Right lobe of liver (tissue), 6 donors: ENCODE measurements around the gene LYPD3. TPM values are rescaled to one million over a fixed set of nuclear protein-coding genes. Genes with fewer than 3 reads are reported as not detected.

Experiments
- ATAC-seq, 4 donors: fragments of 200-7000 bp; cut with Tn5 transposase; one replicate each; pipeline ENCODE4 v1.9.1; 2020; ENCODE audit warnings: mild to moderate bottlenecking in 4 of 4, moderate library complexity in 4 of 4
- DNase-seq, 3 donors: peaks; one replicate each; pipeline ENCODE4 v3.0.0-alpha.2; 2020
- H3K27ac ChIP-seq, 3 donors: fragments of 200-600 bp; one replicate each; pipeline ENCODE4 v1.8.0; 2022
- H3K27me3 ChIP-seq, 2 donors: fragments of 200-600 bp; one replicate each; pipeline ENCODE4 v1.8.0; 2022
- H3K36me3 ChIP-seq, 4 donors: fragments of 200-600 bp; sonication (generic) in 1 of 4; one replicate each; pipeline versions ENCODE4 v1.5.1 to v1.8.0; 2017 to 2022; ENCODE audit warnings: control low read depth in 1 of 4
- H3K4me1 ChIP-seq, 4 donors: fragments of 200-600 bp; sonication (generic) in 1 of 4; one replicate each; pipeline versions ENCODE4 v1.5.1 to v1.8.0; 2017 to 2022; ENCODE audit warnings: control low read depth in 1 of 4
- H3K4me3 ChIP-seq, 3 donors: fragments of 200-600 bp; one replicate each; pipeline ENCODE4 v1.8.0; 2022
- H3K9me3 ChIP-seq, 4 donors: fragments of 200-600 bp; sonication (generic) in 1 of 4; one replicate each; pipeline versions ENCODE4 v1.5.1 to v1.8.0; 2017 to 2022; ENCODE audit warnings: control low read depth in 1 of 4
- CTCF ChIP-seq, 4 donors: fragments of 200-600 bp in 3 of 4; fragments of 450-650 bp in 1 of 4; IDR thresholded peaks; one replicate each; pipeline versions ENCODE4 v1.5.1 to v1.8.0; 2016 to 2022; ENCODE audit warnings: antibody characterized with exemption in 4 of 4, mild to moderate bottlenecking in 2 of 4
- POLR2A ChIP-seq: fragments of 450-650 bp; IDR thresholded peaks from one replicate; pipeline ENCODE4 v1.6.1; 2017; ENCODE audit warnings: antibody characterized with exemption, mild to moderate bottlenecking
- WGBS: methylation state at CpG from one replicate; pipeline ENCODE4 v1.1.6; 2018; ENCODE audit warnings: low coverage, low lambda C conversion rate; ENCODE audit not compliant: insufficient coverage; ENCODE audit errors: missing lambda C conversion rate; 5-methylcytosine and 5-hydroxymethylcytosine counted together
- intact Hi-C, 2 donors: fragments of 100-400 bp; cut with DNase I; formaldehyde crosslinking; loops; one replicate each; pipeline versions ENCODE4 v1.11.2 to v1.14.1; 2022
- total RNA-seq, 6 experiments: library from RNA; depleted of rRNA in 2 of 6; stranded (reverse); fragments of >200 nt in 2 of 6; fragmentation: NEBNext Ultra II Directional in 3 of 6; extraction: Animal tissue kit (Norgen Biotek cat#: 25700) in 3 of 6; gene quantifications; one replicate each; pipeline versions ENCODE4 v1.1.0 to v1.2.4, GENCODE V29; 2016 to 2023
- donor health status: DM: no; HTN: yes; CAD: no.
- donor health status: DM: no; HTN: no; CAD: no.
- donor health status: DM: no; HTN: no; CAD: no.
- donor health status: DM: no; HTN: yes; CAD: no.
- donor health status: DM: no; HTN: yes; CAD: no.

Gene LYPD3
- total RNA-seq, 6 experiments from 2014 or later, result 0.20 to 0.28 (median 0.25) TPM; not detected in 2

GRCh38 chr19:43474487-43474886 is 9.1 kb upstream of the LYPD3 start:
- 53% methylated on average over 4 of the region's 4 CpGs for whole genome bisulfite sequencing
- H3K27me3 ChIP-seq, result no peaks in the 10 kb centered on the region
- H3K4me1 ChIP-seq, result peaks cover 0 to 5% (median 0%) of the 10 kb centered on the region in 4 donors
- TF ChIP-seq POLR2A, result no peak
- TF ChIP-seq CTCF (IDR thresholded peaks at IDR 0.05), result no peak
- ATAC-seq, result no peak
- peaks cover 0 to 5% (median 0%) of the 10 kb centered on the region in 4 donors for H3K36me3 ChIP-seq
- H3K27ac ChIP-seq, result peak overlapping the region in 2 of 3 donors; percentile 25 to 74
- no peaks in the 10 kb centered on the region for H3K9me3 ChIP-seq
- H3K4me3 ChIP-seq, result peak overlapping the region in 1 of 3 donors; percentile 17
- DNase-seq, result no peak
- intact Hi-C loops, result no loop called here

GRCh38 chr19:43471091-43471490 is 5.7 kb upstream of the LYPD3 start:
- Histone ChIP-seq H3K36me3 (no peaks in the 10 kb centered on the region), H3K4me3 (no peak overlapping the region), H3K4me1 (peaks cover 0 to 5% (median 0%) of the 10 kb centered on the region in 4 donors), H3K27ac (no peak overlapping the region), H3K27me3 (no peaks in the 10 kb centered on the region), H3K9me3 (no peaks in the 10 kb centered on the region)
- ATAC-seq, result no peak
- intact Hi-C loops, result no loop called here
- DNase-seq, result no peak
- TF ChIP-seq CTCF (IDR thresholded peaks at IDR 0.05) (no peak), POLR2A (no peak)
- WGBS, result 50% methylated on average over 2 of the region's 5 CpGs

GRCh38 chr19:43470288-43470687 is 4.9 kb upstream of the LYPD3 start:
- 58% methylated on average over 9 of the region's 10 CpGs for WGBS
- Histone ChIP-seq H3K27me3 (no peaks in the 10 kb centered on the region), H3K4me1 (peaks cover 0 to 5% (median 0%) of the 10 kb centered on the region in 4 donors), H3K27ac (no peak overlapping the region), H3K9me3 (no peaks in the 10 kb centered on the region), H3K4me3 (no peak overlapping the region), H3K36me3 (no peaks in the 10 kb centered on the region)
- no peak for ATAC-seq
- TF ChIP-seq POLR2A (no peak), CTCF (IDR thresholded peaks at IDR 0.05) (no peak)
- no peak for DNase-seq
- intact Hi-C loops, result no loop called here

- H3K4me1 ChIP-seq, result peaks cover 0 to 6% (median 2%) of the 10 kb centered on the region in 4 donors
- ATAC-seq (no peak), DNase-seq (no peak)
- H3K27ac ChIP-seq, result no peak overlapping the region
- no peak overlapping the region for H3K4me3 ChIP-seq
- TF ChIP-seq CTCF (IDR thresholded peaks at IDR 0.05) (no peak), POLR2A (no peak)
- H3K27me3 ChIP-seq, result no peaks in the 10 kb centered on the region
- no peaks in the 10 kb centered on the region for H3K36me3 ChIP-seq
- H3K9me3 ChIP-seq, result no peaks in the 10 kb centered on the region
- WGBS, result 18% methylated on average over 1 of the region's 1 CpG
- intact Hi-C loops, result no loop called here
Measured at GRCh38 chr19:43469160-43469480, 3.7 kb upstream of the LYPD3 start.
